LHCN-M2 (cell line): ENCODE measurements around the gene COL3A1. TPM values are rescaled to one million over a fixed set of nuclear protein-coding genes. Genes with fewer than 3 reads are reported as not detected.

Experiments
- DNase-seq: peaks from one replicate; pipeline ENCODE4 v3.0.0-alpha.2; 2012; ENCODE audit warnings: low read depth
- total RNA-seq: library from RNA; depleted of rRNA; stranded (reverse); fragments of >200 nt; gene quantifications from 2 replicates; pipeline ENCODE4 v1.2.3, GENCODE V29; 2014

Gene COL3A1
- total RNA-seq, 1 experiment from 2014 or later, result 602 TPM

GRCh38 chr2:188975497-188976102, 1.4 kb downstream of the COL3A1 start:
- DNase-seq, result peak; percentile 98

DNA sequence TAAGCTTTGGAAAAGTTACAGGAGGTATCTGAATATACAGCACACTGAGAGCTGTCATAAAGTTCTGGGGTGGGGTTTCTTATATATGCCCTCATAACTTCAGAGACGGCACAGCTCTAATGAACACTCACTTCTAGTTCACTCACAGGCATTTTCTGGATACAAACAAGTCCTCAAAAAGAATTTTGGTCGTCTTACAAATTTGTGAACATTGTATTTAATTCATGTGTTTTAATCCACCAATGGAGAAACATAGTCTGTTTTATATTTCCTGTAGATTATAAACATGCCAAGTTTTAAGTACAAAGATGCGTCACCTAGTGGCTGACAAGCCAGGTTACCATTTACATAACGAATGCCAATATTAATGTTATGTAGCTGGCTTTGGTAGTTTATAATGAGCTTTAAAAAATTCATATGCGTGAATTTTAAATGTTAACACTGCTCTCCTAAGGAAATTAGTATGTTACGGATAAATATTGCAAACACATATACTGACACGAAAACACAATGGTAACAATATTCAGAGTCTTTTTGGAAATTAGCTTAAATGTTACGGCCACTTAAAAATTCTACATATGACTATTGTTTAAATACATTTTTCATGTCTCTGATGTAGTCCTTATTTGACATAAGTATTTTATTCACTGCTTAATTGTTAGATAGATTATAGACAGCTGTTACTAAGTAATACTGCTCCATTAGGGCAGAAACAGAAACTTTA, 2.5 kb downstream of the COL3A1 start:
- DNase-seq, result peak; percentile 67

DNA sequence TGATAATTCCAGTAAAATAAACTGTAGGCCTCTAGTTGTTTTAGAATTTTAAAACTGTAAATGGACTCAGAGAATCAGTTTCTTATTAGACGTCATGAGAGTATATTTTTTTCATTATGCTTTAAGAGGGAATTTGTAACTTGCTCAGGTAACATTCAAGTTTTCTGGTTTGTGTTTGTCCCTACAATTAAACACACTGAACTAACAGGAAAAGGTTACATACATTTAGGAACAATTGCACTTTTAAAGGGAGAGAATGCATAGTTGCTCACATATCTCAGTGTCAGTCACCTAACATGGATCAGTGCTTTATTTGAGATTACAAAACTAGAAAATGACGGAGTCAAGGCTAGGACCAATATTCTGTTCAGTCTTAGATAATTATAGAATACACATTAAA, 3.1 kb downstream of the COL3A1 start:
- no peak for DNase-seq

DNA sequence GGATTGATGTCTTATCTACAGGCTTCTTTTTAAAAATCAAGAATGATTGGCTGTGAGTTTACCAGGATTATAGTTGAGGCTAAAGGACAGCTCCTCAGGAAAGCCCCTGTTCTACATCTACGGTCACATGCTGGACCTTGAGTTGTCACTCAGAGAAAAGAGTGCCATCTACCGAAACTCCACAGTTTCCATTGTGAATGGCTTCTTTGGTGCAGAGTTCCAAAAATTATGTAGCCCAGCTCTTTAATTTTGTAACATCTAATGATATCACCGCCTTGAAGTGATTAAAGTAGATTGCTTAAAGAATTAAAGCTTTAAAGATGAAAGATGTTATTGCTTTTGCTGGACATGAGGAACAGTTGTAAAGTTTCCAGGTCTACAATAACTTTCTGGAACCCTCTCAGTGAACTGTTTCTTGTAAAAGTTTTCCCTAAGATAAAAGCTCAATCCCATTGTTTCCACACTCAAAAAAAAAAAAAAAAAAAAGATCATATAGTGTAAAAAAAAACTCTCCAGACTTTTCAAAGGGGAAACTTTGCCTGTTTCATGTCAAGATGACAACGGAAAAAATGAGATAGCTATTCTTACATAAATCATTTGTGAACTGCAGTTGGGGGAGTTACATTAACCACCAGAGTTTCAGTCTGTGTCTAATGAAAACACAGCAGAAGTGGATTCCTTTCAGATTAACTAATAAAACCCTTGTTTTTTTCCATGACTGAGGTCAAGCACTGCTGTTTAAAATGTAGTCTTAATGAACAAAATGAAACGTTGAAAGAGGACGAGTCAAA, 4.3 kb downstream of the COL3A1 start:
- peak; percentile 84 for DNase-seq

DNA sequence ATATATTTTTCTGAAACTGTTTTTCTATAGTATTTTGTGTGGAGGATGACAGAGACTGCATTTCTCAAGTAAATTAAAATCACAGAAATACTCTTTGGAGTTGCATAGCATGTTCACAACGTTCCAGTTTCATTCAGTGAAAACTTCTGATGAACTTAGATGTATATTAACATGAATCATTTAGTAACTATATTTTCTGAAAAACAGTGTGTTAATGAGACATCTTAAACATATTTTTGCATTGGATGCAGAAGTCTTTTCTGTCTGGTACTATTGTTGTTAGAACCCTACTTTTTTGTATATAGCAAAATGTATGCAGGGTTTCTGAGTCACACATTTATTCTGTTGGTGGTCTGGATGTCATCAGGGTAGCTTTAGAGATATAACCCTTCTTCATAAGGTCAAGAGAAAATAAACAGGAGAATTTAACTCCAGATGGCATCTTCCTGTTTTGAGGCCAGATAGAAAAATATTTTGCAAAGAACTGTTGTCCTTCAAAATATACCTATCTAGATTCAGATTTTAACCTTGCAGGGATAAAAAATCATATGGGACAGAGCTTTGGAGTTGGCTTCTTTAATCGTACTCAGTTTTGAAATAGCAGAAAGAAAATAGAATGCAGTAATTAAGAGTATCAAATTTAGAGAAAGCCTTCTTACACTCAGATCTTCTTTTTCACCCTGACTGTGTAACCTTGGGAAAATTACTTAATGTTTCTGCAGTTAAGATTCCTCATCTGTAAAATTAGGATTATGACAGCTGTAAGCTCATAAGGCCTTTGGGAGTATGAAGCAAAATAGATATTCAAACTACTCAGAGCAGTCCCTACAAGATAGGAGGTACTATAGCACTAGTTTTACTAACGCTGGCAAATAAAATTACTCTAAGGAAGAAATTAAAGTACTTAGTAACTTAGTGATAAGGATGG, 5.3 kb downstream of the COL3A1 start:
- peak; percentile 65 for DNase-seq

DNA sequence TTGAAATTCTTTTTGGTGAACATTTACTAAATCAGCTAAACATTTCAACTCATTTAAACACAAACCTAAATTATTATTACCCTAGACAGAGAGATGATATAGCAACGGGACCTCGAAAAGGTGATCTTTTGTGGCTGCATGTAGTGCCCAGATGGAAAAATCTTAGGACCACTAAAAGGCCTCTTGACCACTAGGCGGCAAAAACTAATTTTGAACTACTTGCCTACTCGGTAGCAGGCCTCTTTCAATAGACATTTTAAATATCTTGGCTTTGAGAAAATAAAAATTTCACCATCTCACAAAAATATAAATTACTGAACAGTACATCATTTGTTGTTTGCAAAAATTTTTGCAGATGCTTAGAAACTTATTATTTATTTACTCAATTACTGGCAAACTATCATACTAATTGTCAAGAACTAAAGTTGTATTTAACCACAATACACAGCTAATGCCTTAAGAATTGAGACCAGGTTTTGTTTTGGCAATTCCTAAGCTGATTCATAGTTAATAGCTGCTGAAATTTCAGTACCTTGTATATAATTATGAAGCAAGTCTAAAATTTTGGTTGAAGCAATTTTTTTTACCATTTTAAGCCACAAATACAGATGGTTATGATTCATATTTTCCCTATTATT, 9.4 kb downstream of the COL3A1 start:
- DNase-seq, result peak; percentile 73

DNA sequence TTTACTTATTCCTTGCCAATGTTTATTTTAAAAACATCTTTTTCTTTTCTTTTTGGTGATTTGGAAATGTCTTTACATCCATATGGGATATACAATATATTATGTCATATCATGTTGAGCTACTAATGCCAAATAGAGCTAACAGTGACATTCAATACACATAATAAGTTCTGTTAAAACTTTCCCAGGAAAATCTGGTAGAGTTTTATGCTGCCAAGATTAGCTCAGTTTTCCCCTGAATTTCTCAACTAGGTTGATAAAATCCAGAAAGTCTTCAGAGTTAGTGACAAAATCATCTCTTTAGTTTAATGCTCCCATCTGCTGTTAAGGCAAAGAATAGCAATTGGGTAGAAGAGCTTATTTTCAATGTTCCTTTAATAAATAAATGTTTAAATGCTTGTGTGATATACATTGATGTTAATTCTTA, 9.9 kb downstream of the COL3A1 start:
- peak; percentile 60 for DNase-seq

DNA sequence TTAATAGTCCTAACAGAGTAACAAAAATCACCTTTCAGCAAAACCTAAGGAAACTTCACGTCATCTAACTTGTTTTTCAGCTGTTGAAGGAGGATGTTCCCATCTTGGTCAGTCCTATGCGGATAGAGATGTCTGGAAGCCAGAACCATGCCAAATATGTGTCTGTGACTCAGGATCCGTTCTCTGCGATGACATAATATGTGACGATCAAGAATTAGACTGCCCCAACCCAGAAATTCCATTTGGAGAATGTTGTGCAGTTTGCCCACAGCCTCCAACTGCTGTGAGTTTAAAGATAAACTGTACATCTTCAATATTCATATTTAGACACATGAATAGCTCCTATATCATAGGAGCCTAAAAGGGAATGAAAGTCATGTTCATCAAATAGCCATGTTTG, 10.5 kb downstream of the COL3A1 start:
- peak; percentile 95 for DNase-seq

GRCh38 chr2:188986839-188987238, 12.7 kb downstream of the COL3A1 start:
- DNase-seq, result no peak

GRCh38 chr2:188993247-188993646, 19.1 kb downstream of the COL3A1 start:
- no peak for DNase-seq

DNA sequence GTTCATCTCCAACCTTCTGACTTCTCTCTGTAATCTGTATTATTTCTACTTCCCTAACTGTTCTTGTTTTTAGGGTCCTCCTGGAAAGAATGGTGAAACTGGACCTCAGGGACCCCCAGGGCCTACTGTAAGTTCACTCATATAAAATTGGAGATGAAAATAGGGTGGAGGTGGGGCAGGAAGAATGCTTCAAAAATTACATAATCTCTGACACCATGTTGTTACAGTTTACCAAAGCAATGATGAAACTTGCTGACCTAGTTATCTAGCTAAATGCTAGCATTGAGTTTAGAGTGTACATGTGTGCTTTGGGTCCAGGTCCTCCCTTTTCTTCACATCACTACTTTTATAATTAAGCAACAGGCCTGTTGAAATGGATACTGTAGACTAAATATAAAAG, 23.1 kb downstream of the COL3A1 start:
- no peak for DNase-seq

DNA sequence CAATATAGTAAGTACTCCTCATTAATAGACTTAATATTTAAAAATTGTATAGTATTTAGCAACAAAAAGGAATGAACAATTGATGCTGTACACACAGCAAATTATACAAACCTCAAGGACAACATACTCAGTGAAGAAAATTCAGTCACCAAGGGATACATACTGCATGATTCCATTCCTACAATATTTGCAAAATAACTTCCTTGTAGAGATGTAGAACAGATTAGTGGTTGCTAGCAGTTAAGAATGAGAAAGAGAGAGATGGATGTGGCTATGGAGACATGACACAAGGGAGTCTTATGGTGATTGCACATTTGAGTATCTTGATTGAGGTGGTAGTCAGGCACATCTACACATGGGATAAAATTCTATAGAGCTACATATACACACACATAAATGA, 26.0 kb downstream of the COL3A1 start:
- DNase-seq, result no peak

- DNase-seq, result peak; percentile 61
Observed at GRCh38 chr2:189002079-189002478, 27.9 kb downstream of the COL3A1 start.

GRCh38 chr2:189008555-189009262, 34.5 kb downstream of the COL3A1 start:
- DNase-seq, result no peak

DNA sequence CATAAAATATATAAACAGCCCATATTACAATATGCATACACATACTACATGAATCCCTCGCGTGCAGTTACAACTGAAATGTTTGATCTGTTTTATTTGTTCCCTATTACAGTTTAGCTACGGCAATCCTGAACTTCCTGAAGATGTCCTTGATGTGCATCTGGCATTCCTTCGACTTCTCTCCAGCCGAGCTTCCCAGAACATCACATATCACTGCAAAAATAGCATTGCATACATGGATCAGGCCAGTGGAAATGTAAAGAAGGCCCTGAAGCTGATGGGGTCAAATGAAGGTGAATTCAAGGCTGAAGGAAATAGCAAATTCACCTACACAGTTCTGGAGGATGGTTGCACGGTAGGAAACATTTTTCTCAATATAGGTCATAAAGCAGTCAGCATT, 36.4 kb downstream of the COL3A1 start:
- DNase-seq, result no peak

GRCh38 chr2:189012351-189012750, 38.2 kb downstream of the COL3A1 start:
- DNase-seq, result no peak

DNA sequence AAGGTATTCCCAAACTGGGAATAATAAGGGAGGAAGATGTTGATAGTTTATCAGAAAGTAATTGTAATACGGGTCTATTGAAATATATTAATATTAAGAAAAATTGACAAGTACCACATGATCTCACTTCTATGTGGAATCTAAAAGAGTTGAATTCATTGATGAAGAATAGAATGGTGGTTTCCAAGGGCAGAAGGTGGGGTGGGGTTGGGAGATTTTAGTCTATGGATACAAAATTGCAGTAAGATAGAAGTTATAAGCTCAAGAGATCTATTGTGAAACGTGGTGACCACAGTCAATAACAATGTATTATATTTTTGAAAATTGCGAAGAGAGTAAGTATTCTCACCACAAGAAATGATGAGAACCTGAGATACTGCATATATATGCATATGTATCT, 38.9 kb downstream of the COL3A1 start:
- no peak for DNase-seq

- DNase-seq, result no peak
Observed at GRCh38 chr2:189013671-189014448, 39.7 kb downstream of the COL3A1 start.

DNA sequence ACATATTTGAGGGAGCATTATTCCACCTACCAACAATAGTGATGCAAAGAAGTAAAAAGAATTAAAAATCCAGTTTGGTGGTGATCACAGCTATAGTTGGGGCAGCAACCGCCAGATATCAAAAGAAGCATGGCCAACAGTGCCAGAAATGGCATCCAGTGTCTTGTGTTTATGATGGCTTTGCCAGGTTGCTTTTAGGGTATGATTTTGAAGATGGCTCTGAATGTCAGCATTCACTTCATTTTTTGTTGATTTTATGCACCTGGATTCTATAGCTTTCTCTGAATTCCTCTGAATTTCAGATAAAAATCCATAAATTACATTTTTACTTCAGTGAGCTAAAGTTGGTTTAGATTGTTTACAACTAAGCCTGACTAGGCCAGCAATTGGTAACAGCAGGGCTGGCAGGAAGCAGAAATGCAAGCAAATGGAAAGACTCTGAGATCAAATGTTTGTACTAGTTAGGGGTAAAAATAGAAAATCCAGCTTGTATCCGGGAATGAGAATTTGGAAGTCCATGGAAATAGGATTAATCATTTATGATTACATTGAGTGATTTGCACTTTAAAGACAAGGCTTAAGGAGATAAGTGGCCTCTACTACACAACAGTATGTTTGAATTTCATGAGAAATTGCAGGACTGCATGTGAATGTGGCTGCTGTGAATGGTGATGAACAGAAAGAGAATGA, 40.4 kb downstream of the COL3A1 start:
- no peak for DNase-seq
